ENCODE data around the gene FAM83C. TPM values are rescaled to one million over a fixed set of nuclear protein-coding genes. Genes with fewer than 3 reads are reported as not detected.
"Not testable (repeated sequence)": the region's sequence is repeated elsewhere in the genome, so short reads cannot be mapped to it uniquely, and the experiment has no call there.

Gene FAM83C
- total RNA-seq, 2 donors from 2014 or later: not detected

DNA sequence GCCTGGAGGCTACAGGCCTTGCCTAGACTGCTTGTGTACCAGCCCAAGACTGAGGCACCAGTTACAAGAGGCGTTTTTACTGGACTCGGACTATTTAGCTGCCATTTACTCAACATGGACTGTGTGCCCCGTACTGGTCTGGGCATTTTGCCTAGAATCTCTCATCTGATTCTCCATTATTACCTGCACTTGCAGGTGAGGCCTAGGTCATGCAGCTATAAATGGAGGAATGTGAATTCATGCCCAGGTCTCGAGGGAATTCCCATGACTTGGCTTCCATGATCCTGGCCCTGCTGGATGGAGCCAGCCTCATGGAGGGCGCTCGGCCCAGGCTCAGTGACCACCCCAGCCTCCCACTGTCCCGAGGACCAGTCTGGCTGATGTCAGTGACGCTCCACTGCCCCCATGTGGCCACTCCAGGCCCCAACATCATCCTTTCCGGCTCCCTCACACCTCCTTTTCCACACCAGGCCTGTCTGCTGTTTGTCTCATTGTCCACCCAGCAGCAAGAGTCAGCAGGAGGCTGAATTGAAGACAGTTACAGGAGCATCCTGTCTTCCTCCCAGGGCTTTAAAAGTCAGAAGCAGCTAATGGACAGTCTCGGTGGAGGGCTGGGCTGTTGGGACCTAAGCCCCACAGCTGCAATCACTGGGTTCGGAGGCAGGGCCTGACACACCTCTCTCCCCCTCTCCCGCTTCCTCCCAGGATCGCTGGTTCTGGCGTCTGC, 23.0 kb downstream of the FAM83C start:
- ATAC-seq (peak; percentile 74 to 84), DNase-seq (ENCODE audit: low spot score in 2 of 2) (peak in 1 of 2 donors; percentile 64)
- H3K9me3 Mint-ChIP-seq: no peaks in the 10 kb centered on the region
- peaks cover 0 to 5% of the 10 kb centered on the region in 2 donors for H3K36me3 Mint-ChIP-seq
- no peak overlapping the region for H3K27ac Mint-ChIP-seq

GRCh38 chr20:35267092-35267491, 25.1 kb downstream of the FAM83C start:
- DNase-seq (ENCODE audit: low spot score in 2 of 2) (no peak), ATAC-seq (no peak)
- no peak overlapping the region for H3K27ac Mint-ChIP-seq
- H3K9me3 Mint-ChIP-seq: no peaks in the 10 kb centered on the region
- H3K36me3 Mint-ChIP-seq: peaks cover 0 to 5% of the 10 kb centered on the region in 2 donors

DNA sequence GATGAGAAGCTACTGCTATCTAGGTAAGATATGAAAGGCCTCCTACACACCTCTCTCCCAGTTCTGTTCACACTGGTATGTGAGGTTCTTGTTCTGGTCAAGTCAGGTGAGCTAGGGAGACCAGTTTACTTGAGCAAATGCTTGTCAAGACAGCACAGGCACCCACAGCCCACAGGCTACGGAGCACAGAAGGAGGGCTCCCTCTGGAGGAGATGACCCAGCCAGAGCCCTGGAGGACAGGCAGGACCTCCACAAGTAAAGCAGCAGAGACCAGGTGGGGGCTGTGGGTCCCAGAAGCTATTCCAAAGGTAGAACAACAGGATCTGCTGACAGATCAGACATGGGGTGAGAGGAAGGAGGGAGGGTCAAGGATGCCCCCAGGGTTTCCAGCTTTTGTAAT, 27.5 kb downstream of the FAM83C start:
- Mint-ChIP-seq H3K36me3 (peaks cover 0 to 5% of the 10 kb centered on the region in 2 donors), H3K27ac (no peak overlapping the region), H3K9me3 (no peaks in the 10 kb centered on the region)
- no peak for ATAC-seq
- no peak for DNase-seq (ENCODE audit: low spot score in 2 of 2)

GRCh38 chr20:35263532-35264341, 28.5 kb downstream of the FAM83C start:
- ATAC-seq (no peak), DNase-seq (ENCODE audit: low spot score in 2 of 2) (no peak)
- Mint-ChIP-seq H3K27ac (peak overlapping the region in 1 of 2 donors; percentile 78), H3K9me3 (no peaks in the 10 kb centered on the region), H3K36me3 (peaks cover 0 to 5% of the 10 kb centered on the region in 2 donors)

- not testable (repeated sequence) for H3K9me3 Mint-ChIP-seq; H3K36me3 Mint-ChIP-seq; DNase-seq (ENCODE audit: low spot score in 2 of 2); ATAC-seq
- H3K27ac Mint-ChIP-seq: peak overlapping the region in 1 of 2 donors; percentile 41
Measured at GRCh38 chr20:35262731-35263531, 29.3 kb downstream of the FAM83C start.

DNA sequence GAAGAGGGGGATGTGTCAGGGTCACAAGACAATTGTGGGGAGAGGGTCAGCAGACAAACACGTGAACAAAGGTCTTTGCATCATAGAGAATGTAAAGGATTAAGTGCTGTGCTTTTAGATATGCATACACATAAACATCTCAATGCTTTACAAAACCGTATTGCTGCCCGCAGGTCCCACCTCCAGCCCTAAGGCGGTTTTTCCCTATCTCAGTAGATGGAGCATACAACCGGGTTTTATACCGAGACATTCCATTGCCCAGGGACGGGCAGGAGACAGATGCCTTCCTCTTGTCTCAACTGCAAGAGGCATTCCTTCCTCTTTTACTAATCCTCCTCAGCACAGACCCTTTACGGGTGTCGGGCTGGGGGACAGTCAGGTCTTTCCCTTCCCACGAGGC, 29.9 kb downstream of the FAM83C start:
- not testable (repeated sequence) for H3K27ac Mint-ChIP-seq; H3K9me3 Mint-ChIP-seq; DNase-seq (ENCODE audit: low spot score in 2 of 2); ATAC-seq; H3K36me3 Mint-ChIP-seq

- peak overlapping the region; percentile 29 to 55 for H3K27ac Mint-ChIP-seq
- ATAC-seq: no peak
- H3K36me3 Mint-ChIP-seq: no peaks in the 10 kb centered on the region
- H3K9me3 Mint-ChIP-seq: no peaks in the 10 kb centered on the region
- no peak for DNase-seq (ENCODE audit: low spot score in 2 of 2)
Measured at GRCh38 chr20:35260426-35260825, 31.8 kb downstream of the FAM83C start.

DNA sequence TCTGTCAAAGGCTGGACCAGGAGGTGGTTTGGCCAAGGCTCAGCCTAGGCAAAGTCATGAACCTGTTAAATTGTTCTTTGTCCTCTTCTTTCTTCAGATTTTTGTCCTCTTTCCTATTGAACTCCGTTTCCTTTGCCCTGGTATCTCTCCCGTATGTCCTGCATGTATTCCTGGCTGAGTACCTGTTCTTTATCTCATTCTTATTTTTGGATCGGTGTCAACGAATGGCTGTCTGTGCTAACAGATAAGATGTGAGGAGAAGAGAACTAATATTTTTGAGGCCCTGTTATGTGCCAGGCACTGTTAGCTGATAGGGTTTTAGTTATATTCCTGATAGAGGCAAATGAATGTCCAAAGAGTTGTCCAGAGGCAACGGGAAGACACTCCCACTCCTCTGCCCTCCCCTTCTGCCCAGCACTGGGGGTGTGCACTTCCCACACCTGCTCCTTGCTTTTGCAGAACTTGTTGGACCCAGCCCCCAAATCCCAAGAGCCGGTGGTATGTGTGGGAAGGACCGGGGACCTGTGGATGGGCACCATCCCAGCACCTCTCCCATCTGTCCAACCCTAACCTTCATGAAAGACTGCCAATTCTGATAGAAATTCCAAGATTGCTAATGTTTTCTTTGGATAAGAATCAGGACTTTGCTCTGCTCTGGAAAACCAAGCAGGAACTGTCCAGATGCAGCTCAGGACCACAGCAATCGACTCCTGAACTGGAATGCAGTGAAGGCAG, 34.9 kb downstream of the FAM83C start:
- DNase-seq (ENCODE audit: low spot score in 2 of 2) (no peak), ATAC-seq (no peak)
- no peaks in the 10 kb centered on the region for H3K36me3 Mint-ChIP-seq
- no peak overlapping the region for H3K27ac Mint-ChIP-seq
- H3K9me3 Mint-ChIP-seq: no peaks in the 10 kb centered on the region

- no peak overlapping the region for H3K27ac Mint-ChIP-seq
- DNase-seq (ENCODE audit: low spot score in 2 of 2) (no peak), ATAC-seq (no peak)
- H3K9me3 Mint-ChIP-seq: no peaks in the 10 kb centered on the region
- no peaks in the 10 kb centered on the region for H3K36me3 Mint-ChIP-seq
Measured at GRCh38 chr20:35254448-35254999, 37.7 kb downstream of the FAM83C start.

DNA sequence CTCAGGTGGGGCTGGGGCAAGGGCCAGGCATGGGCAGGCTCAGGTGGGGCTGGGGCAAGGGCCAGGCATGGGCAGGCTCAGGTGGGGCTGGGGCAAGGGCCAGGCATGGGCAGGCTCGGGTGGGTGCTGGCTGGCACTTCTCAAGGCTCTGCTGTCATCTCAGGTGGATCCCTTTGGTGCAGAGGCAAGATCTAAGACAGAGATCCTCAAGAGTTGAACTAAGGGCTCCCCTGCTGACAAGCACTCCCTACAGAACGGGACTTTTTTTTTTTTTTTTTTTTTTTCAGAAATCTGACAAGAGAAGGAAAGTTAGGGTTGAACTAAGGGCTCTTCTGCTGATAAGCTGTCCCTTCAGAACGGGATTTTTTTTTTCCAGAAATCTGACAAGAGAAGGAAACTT, 39.2 kb downstream of the FAM83C start:
- H3K36me3 Mint-ChIP-seq: no peaks in the 10 kb centered on the region
- H3K9me3 Mint-ChIP-seq: no peaks in the 10 kb centered on the region
- no peak overlapping the region for H3K27ac Mint-ChIP-seq
- no peak for DNase-seq (ENCODE audit: low spot score in 2 of 2)
- ATAC-seq: no peak

DNA sequence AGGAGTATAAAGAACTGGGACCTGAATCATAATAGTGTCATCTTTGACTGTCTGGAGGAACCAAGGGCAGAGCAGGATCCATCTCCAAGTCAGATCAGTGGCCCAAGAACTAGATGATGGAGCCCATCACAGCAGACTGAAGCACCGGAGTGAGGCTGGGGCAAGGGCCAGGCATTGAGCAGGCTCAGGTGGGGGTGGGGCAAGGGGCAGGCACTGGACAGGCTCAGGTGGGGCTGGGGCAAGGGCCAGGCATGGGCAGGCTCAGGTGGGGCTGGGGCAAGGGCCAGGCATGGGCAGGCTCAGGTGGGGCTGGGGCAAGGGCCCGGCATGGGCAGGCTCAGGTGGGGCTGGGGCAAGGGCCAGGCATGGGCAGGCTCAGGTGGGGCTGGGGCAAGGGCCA, 39.6 kb downstream of the FAM83C start:
- H3K27ac Mint-ChIP-seq: peak overlapping the region; percentile 28 to 89
- not testable (repeated sequence) for H3K9me3 Mint-ChIP-seq; H3K36me3 Mint-ChIP-seq; DNase-seq (ENCODE audit: low spot score in 2 of 2)
- peak in 1 of 2 donors; percentile 33 for ATAC-seq

DNA sequence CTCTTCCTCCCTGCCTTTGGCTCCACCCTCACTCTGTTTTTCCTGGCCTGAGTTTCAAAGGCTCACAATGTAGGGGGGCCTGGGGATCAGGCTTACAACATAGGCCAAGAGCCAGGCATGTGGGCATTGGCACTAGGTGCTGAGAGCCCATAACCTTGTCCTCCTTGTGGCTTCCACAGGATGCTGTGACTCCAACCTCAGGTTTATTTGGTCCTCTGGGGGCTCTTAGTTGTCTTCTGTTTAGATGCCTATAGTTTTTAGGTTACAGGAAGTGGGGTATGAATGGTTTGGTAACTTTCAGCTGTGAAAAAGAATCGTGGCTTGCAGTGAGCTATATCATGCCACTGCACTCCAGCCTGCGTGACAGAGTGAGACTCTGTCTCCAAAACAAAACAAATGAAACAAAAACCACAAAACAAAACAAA, 40.2 kb downstream of the FAM83C start:
- DNase-seq (ENCODE audit: low spot score in 2 of 2) (no peak), ATAC-seq (peak; percentile 76 to 98)
- no peaks in the 10 kb centered on the region for H3K36me3 Mint-ChIP-seq
- H3K27ac Mint-ChIP-seq: peak overlapping the region; percentile 28 to 89
- no peaks in the 10 kb centered on the region for H3K9me3 Mint-ChIP-seq

DNA sequence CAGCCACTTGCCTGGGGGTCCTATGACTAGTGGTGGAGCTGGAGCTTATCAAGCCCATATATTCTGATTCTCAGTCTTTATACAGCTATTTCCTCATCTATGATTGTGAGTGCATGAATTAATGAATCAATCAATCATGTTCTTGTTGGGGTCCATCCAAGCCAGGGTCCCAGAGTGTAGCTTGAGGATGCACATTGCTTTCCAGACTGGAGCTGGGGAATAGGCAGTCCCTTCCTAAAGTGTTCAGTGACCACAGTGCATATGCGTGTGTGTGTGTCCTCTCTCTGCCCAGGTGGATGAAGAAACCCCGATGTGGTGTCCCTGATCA, 40.6 kb downstream of the FAM83C start:
- Mint-ChIP-seq H3K27ac (peak overlapping the region; percentile 28 to 84), H3K9me3 (no peaks in the 10 kb centered on the region), H3K36me3 (no peaks in the 10 kb centered on the region)
- ATAC-seq (no peak), DNase-seq (ENCODE audit: low spot score in 2 of 2) (no peak)

DNA sequence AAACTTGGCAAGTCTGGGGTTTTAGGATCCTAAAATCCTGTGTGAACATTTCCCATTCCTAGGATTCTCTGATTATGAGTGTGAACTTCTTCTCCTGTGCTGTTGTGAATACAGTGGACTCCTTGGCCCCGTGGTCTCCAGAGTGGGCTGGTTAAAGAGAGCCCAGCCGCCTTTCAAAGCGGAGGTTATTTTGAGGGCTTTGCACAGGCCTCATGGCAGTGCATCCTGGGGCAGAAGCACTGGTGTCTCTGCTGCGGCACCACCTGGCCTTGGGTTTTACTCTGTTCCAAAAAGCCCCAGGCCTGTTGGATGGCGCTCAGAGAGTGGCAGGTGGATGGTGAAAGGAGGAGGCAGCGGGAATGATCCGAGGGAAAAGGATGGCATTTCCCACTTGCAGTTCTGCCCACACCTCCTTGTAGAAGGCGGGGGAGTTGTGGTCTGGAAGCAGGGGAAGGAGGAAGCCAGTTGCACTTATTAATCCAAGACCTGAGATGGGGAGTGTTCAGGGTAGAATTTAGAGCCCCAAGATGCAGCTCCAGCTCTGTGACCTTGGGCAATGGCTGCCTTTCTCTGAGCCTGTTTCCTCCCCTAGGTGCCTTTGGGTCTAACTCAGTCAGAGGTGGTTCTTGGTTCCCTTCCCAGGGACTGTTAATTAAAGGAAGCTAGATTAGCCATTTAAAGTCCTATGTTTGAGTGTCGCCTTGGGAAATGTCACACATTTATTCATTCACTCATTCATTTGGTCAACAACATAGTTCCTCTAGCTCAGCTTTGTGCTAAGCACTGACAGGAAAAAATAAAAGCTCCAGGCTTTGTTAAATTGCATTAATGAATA, 43.4 kb downstream of the FAM83C start:
- no peak for ATAC-seq
- Mint-ChIP-seq H3K36me3 (no peaks in the 10 kb centered on the region), H3K27ac (no peak overlapping the region), H3K9me3 (no peaks in the 10 kb centered on the region)
- DNase-seq (ENCODE audit: low spot score in 2 of 2): no peak

GRCh38 chr20:35246723-35247122, 45.5 kb downstream of the FAM83C start:
- no peak overlapping the region for H3K27ac Mint-ChIP-seq
- H3K9me3 Mint-ChIP-seq: no peaks in the 10 kb centered on the region
- ATAC-seq (no peak), DNase-seq (ENCODE audit: low spot score in 2 of 2) (no peak)
- no peaks in the 10 kb centered on the region for H3K36me3 Mint-ChIP-seq

Measured in activated naive CD4-positive, alpha-beta T cell treated with anti-CD3 and anti-CD28 coated beads, Interleukin-2, amount 50 U/mL, for 72 hours (primary cell).